ENCODE data around the gene ARHGAP12.
A peak's percentile ranks its signal among the peaks of the same experiment; 100 is the strongest.
"Not testable (repeated sequence)": the region's sequence is repeated elsewhere in the genome, so short reads cannot be mapped to it uniquely, and the experiment has no call there.

ARHGAP12 gene

DNA sequence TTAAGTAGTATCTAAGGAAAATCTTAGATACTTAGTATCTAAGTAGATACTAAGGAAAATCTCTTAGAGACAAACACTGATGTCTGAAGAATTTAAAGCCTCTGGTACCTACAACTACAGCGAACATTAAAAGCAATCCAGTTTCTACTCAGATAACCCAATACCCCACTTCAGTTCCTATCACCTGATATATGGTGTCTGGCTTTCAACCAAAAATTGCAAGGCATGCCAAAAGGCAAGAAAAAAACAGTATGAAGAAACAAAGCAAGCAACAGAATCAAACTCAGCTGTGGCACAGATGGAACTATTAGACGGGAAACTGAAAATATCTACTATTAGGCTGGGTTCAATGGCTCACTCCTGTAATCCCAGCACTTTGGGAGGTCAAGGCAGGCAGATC, 31.1 kb downstream of the ARHGAP12 start:
- TF ChIP-seq, protein P1, sequence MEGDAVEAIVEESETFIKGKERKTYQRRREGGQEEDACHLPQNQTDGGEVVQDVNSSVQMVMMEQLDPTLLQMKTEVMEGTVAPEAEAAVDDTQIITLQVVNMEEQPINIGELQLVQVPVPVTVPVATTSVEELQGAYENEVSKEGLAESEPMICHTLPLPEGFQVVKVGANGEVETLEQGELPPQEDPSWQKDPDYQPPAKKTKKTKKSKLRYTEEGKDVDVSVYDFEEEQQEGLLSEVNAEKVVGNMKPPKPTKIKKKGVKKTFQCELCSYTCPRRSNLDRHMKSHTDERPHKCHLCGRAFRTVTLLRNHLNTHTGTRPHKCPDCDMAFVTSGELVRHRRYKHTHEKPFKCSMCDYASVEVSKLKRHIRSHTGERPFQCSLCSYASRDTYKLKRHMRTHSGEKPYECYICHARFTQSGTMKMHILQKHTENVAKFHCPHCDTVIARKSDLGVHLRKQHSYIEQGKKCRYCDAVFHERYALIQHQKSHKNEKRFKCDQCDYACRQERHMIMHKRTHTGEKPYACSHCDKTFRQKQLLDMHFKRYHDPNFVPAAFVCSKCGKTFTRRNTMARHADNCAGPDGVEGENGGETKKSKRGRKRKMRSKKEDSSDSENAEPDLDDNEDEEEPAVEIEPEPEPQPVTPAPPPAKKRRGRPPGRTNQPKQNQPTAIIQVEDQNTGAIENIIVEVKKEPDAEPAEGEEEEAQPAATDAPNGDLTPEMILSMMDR (IDR thresholded peaks at IDR 0.05) = no peak
- Histone ChIP-seq H3K27ac (peak overlapping the region in 1 of 2 donors; percentile 48), H3K4me3 (no peak overlapping the region)
- DNase-seq (ENCODE audit: low spot score) = no peak

DNA sequence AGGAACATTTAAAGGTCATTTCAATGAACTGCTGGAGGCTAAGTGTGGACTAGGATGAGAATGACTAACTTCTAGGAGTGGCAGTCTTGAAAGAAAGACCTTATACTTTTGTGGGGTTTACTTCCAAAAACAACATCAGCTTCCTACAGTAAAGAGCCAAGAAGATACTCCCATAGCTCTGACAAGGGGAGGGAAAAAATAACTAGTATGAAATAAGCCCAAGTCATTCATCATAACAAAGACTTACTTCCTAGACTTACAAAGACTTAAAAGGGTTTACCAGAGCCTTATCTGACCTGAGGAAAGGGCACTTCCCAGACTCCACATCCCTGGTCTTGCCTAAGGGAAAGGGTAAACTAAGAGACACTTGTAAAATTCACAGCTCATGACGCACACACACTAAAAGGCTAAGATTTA, 31.7 kb downstream of the ARHGAP12 start:
- Histone ChIP-seq H3K4me3 (no peak overlapping the region), H3K27ac (peak overlapping the region in 1 of 2 donors; percentile 48)
- no peak for DNase-seq (ENCODE audit: low spot score)
- TF ChIP-seq, protein P1 (IDR thresholded peaks at IDR 0.05) = no peak

DNA sequence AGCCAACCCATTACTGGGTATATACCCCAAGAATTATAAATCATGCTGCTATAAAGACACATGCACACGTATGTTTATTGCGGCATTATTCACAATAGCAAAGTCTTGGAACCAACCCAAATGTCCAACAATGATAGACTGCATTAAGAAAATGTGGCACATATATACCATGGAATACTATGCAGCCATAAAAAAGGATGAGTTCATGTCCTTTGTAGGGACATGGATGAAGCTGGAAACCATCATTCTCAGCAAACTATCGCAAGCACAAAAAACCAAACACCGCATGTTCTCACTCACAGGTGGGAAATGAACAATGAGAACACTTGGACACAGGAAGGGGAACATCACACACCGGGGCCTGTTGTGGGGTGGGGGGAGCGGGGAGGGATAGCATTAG, 32.9 kb downstream of the ARHGAP12 start:
- not testable (repeated sequence) for H3K4me3 ChIP-seq; H3K27ac ChIP-seq; DNase-seq (ENCODE audit: low spot score)

DNA sequence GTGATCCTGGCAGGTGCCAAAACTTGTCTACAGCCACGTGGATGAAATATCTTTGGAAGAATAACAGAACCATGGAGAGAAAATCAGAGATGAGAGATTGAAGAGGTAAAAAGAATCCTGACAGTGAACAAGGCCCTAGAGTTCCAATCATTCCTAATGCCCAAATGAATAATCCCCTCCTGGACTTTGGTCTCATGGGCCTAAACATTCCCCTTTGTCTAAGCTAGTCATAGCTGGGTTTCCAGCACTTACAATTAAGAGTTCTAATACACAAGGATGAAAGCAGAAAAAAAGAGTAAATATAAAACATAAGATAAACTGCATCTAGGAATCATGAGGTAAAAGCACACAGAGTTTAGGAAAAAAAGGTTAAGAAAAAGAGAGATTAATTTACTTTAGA, 40.2 kb downstream of the ARHGAP12 start:
- H3K4me3 ChIP-seq = no peak overlapping the region
- TF ChIP-seq, protein P1 (IDR thresholded peaks at IDR 0.05) = no peak
- DNase-seq (ENCODE audit: low spot score) = no peak
- H3K27ac ChIP-seq = no peak overlapping the region

DNA sequence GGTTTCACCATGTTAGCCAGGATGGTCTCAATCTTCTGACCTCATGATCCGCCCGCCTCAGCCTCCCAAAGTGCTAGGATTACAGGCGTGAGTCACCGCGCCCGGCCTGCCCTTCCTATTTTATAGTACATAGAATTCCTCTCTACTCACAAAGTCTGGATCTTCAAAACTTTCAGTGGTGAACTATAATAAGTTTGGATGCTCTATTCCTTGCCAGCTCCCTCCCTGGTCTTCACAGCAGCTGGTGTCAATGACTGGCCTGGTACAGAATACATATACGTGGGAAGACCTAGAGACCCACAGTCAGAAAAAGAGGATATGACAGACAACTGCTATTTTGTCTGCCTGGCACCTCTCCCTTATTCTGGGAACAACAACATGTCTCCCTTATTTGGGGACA, 40.8 kb downstream of the ARHGAP12 start:
- Histone ChIP-seq H3K4me3 (no peak overlapping the region), H3K27ac (no peak overlapping the region)
- no peak for DNase-seq (ENCODE audit: low spot score)
- TF ChIP-seq, protein P1 (IDR thresholded peaks at IDR 0.05) = no peak

DNA sequence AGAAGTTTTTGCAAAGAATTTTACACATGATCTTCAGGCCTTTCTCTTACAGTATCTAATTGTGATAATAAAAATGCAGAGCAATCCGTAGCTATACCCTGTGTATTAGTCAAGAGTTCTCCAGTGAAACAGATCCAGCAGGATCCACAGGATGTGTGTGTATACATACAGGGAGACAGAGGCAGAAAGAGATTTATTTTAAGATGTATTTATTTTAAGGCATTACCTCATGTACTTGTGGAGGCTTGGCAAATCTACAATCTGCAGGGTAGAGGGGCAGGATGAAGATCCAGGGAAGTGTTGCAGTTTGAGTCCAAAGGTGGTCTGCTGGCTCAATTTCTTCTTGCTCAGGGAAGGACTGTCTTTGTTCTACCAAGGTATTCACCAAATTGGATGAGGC, 41.7 kb downstream of the ARHGAP12 start:
- Histone ChIP-seq H3K4me3 (no peak overlapping the region), H3K27ac (no peak overlapping the region)
- TF ChIP-seq, protein P1 (IDR thresholded peaks at IDR 0.05) = no peak
- DNase-seq (ENCODE audit: low spot score) = no peak

DNA sequence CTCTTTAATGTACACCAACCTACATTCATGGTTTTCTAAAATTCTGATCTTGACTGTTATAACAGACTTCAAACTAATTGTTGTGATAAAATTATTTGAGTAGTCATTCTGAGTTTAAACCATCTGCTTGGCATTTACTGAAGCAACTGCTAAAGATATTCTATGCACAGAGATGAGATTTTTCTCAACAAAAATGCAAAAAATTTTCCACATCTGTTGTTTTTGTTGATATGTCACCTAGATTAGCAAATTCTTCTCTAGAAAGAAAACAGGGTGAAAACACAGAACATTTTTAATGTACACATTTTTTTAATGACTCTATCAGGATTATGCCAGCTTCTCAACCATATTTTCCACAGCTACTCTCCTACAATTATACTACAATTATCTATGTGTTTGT, 42.7 kb downstream of the ARHGAP12 start:
- no peak for DNase-seq (ENCODE audit: low spot score)
- no peak overlapping the region for H3K4me3 ChIP-seq
- no peak overlapping the region for H3K27ac ChIP-seq
- TF ChIP-seq, protein P1 (IDR thresholded peaks at IDR 0.05) = no peak

DNA sequence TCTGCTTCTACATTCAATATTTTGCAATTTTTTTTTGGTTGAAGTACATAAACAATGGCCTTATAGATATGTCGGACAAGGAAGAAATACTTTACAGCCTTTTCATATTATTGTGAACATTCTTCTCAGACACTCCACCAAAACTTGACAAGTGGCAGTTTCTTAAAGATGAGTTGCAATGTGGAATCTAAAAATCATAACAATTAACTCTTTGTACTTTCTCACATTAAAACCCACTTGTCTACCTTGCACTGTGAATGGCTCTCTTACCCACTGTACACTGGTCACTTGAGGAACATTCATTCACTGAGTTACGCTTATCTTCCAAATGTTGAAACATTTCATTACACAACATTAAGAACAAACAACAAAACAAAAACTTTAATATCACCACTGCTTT, 44.2 kb downstream of the ARHGAP12 start:
- TF ChIP-seq, protein P1 (IDR thresholded peaks at IDR 0.05) = no peak
- no peak for DNase-seq (ENCODE audit: low spot score)

More for the DNA sequence above, 44.2 kb downstream of the ARHGAP12 start:
- no peak overlapping the region for H3K27ac ChIP-seq
- H3K4me3 ChIP-seq = no peak overlapping the region

Data from coronary artery (tissue), 2 donors.